Esophagus squamous epithelium (tissue), 5 donors: ENCODE measurements around the gene TFEB. TPM values are rescaled to one million over a fixed set of nuclear protein-coding genes. Genes with fewer than 3 reads are reported as not detected.

Experiments used
- DNase-seq: peaks from one replicate; lab custom pipeline; 2025; lab: John Stamatoyannopoulos, UW
- H3K27ac ChIP-seq, 4 donors: fragments of 200-600 bp; sonication (generic); one replicate each; pipeline ENCODE4 v1.5.1; 2016 to 2019; ENCODE audit warnings: mild to moderate bottlenecking in 1 of 4
- H3K27me3 ChIP-seq, 4 donors: fragments of 200-600 bp; sonication (generic); 1 replicate in 3 of 4; 2 replicates in 1 of 4; pipeline versions ENCODE4 v1.5.1 to v1.6.0; 2017 to 2021; ENCODE audit warnings: antibody characterized with exemption in 1 of 4
- H3K36me3 ChIP-seq, 3 donors: fragments of 200-600 bp; sonication (generic); one replicate each; pipeline ENCODE4 v1.5.1; 2016 to 2019
- H3K4me1 ChIP-seq, 3 donors: fragments of 200-600 bp; sonication (generic); one replicate each; pipeline ENCODE4 v1.5.1; 2017 to 2019
- H3K4me3 ChIP-seq, 4 donors: fragments of 200-600 bp; sonication (generic); 1 replicate in 3 of 4; 2 replicates in 1 of 4; pipeline ENCODE4 v1.5.1; 2016 to 2019; ENCODE audit warnings: mild to moderate bottlenecking in 2 of 4, moderate library complexity in 1 of 4
- H3K9me3 ChIP-seq, 3 donors: fragments of 200-600 bp; sonication (generic); one replicate each; pipeline ENCODE4 v1.5.1; 2016 to 2019
- CTCF ChIP-seq, 6 experiments: fragments of 450-650 bp in 4 of 6; fragments of 200-600 bp in 2 of 6; sonication (generic) in 2 of 6; IDR thresholded peaks; one replicate each; pipeline ENCODE4 v1.5.1; 2016 to 2019; ENCODE audit warnings: antibody characterized with exemption in 6 of 6, mild to moderate bottlenecking in 4 of 6, moderate library complexity in 4 of 6
- POLR2A ChIP-seq, 4 donors: fragments of 450-650 bp; IDR thresholded peaks; one replicate each; pipeline ENCODE4 v1.6.1; 2017; ENCODE audit warnings: antibody characterized with exemption in 4 of 4, mild to moderate bottlenecking in 4 of 4, moderate library complexity in 3 of 4
- WGBS, 2 donors: methylation state at CpG; one replicate each; pipeline ENCODE4 v1.1.5; 2018; 5-methylcytosine and 5-hydroxymethylcytosine counted together
- intact Hi-C: fragments of 100-400 bp; cut with DNase I; formaldehyde crosslinking; loops from one replicate; pipeline ENCODE4 v1.15.0; 2022
- total RNA-seq, 4 donors: library from RNA; depleted of rRNA; stranded (reverse); fragments of >200 nt; gene quantifications; one replicate each; pipeline ENCODE4 v1.1.0, GENCODE V29; 2016
- donor health status: DM: yes; HTN: yes; CAD: no.

The TFEB gene
- total RNA-seq, 4 donors from 2014 or later: 7.0 to 17.5 (median 13.4) TPM

GRCh38 chr6:41691426-41692079 lies 43.9 kb downstream of the TFEB start:
- no peak overlapping the region for H3K4me3 ChIP-seq
- peaks cover 17 to 62% (median 18%) of the 10 kb centered on the region in 3 donors for H3K4me1 ChIP-seq
- DNase-seq: no peak
- no peaks in the 10 kb centered on the region for H3K9me3 ChIP-seq
- H3K27ac ChIP-seq: no peak overlapping the region
- TF ChIP-seq POLR2A (IDR thresholded peaks at IDR 0.05) (no peak), CTCF (IDR thresholded peaks at IDR 0.05) (no peak)
- no peaks in the 10 kb centered on the region for H3K27me3 ChIP-seq
- peaks cover 10 to 48% (median 15%) of the 10 kb centered on the region in 3 donors for H3K36me3 ChIP-seq
- intact Hi-C loops: no loop called here
- 74 to 85% methylated on average over 7 to 8 of the region's 8 CpGs for WGBS, 2 donors

GRCh38 chr6:41690541-41691330 lies 44.7 kb downstream of the TFEB start:
- no peaks in the 10 kb centered on the region for H3K9me3 ChIP-seq
- peaks cover 13 to 56% (median 16%) of the 10 kb centered on the region in 3 donors for H3K36me3 ChIP-seq
- WGBS, 2 donors: 97% methylated on average over 6 of the region's 25 CpGs

GRCh38 chr6:41689171-41690008 lies 46.0 kb downstream of the TFEB start:
- H3K9me3 ChIP-seq: no peaks in the 10 kb centered on the region
- H3K4me3 ChIP-seq: no peak overlapping the region
- peaks cover 12 to 47% (median 13%) of the 10 kb centered on the region in 3 donors for H3K4me1 ChIP-seq
- no peaks in the 10 kb centered on the region for H3K27me3 ChIP-seq
- peaks cover 19 to 69% (median 23%) of the 10 kb centered on the region in 3 donors for H3K36me3 ChIP-seq
- intact Hi-C loops: no loop called here
- 49 to 57% methylated on average over 6 to 8 of the region's 9 CpGs for WGBS, 2 donors
- TF ChIP-seq CTCF (IDR thresholded peaks at IDR 0.05) (no peak), POLR2A (IDR thresholded peaks at IDR 0.05) (no peak)
- H3K27ac ChIP-seq: no peak overlapping the region
- no peak for DNase-seq

More at GRCh38 chr6:41690541-41691330, 44.7 kb downstream of the TFEB start:
- intact Hi-C loops: no loop called here
- Histone ChIP-seq H3K27ac (no peak overlapping the region), H3K27me3 (no peaks in the 10 kb centered on the region), H3K4me3 (no peak overlapping the region), H3K4me1 (peaks cover 17 to 60% (median 18%) of the 10 kb centered on the region in 3 donors)
- no peak for DNase-seq
- TF ChIP-seq CTCF (IDR thresholded peaks at IDR 0.05) (no peak), POLR2A (IDR thresholded peaks at IDR 0.05) (no peak)

DNA sequence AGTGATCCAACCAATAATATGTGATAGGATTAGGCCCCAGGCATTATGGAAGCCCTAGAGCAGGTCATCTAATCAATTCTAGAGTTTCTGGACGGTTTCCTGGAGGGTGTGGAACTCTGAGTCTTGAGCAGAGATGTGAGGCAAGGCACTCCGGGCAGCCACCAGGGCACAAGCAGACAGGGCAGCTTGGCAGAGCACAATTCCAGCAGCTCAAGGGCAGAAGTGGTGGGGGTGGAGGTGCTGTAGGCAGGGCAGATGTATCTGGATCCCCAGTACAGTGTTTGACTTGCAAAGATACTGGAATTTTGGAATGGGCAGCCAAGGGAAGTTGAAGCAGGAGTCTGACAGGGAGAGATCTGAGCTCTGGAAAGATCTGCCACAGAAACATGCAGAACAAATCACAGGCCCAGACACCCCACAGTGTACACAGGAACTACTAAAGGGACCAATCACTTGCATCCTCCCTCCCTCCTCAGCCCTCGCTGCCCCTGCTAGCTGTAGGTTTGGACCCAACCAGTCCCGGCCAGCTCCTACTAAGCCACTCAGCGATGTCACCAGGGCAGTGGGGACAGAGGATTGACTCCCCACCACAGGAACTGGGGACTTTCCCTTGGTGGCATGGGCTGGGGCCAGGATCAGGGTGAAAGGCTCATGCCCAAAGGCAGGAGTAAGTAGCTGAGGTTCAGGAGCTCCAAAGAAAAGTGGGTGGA lies 47.0 kb downstream of the TFEB start:
- WGBS, 2 donors: 69 to 80% methylated on average over 2 to 5 of the region's 5 CpGs
- no peaks in the 10 kb centered on the region for H3K9me3 ChIP-seq
- peak overlapping the region in 3 of 4 donors; percentile 4 to 29 (median 9) for H3K27ac ChIP-seq
- peaks cover 7 to 43% (median 9%) of the 10 kb centered on the region in 3 donors for H3K4me1 ChIP-seq
- H3K36me3 ChIP-seq: peaks cover 19 to 75% (median 23%) of the 10 kb centered on the region in 3 donors
- no peak for DNase-seq
- no peak overlapping the region for H3K4me3 ChIP-seq
- TF ChIP-seq CTCF (IDR thresholded peaks at IDR 0.05): no peak
- no peak for TF ChIP-seq POLR2A (IDR thresholded peaks at IDR 0.05)
- intact Hi-C loops: no loop called here
- no peaks in the 10 kb centered on the region for H3K27me3 ChIP-seq
